H1 (cell line): ENCODE data around the gene C19orf18. TPM values are rescaled to one million over a fixed set of nuclear protein-coding genes. Genes with fewer than 3 reads are reported as not detected.
"Not testable (repeated sequence)": the region's sequence is repeated elsewhere in the genome, so short reads cannot be mapped to it uniquely, and the experiment has no call there.

Experiments used
- CTCF ChIA-PET: fragments of 300-600 bp; sonication (Branson Sonifier 250); formaldehyde crosslinking; loops from one replicate; lab custom pipeline; 2021; ENCODE audit not compliant: partially characterized antibody; lab: Charles Lee
- POLR2A ChIA-PET: fragments of 300-600 bp; sonication (Branson Sonifier 250); formaldehyde crosslinking; loops from one replicate; lab custom pipeline; 2021; ENCODE audit warnings: inconsistent platforms; ENCODE audit not compliant: partially characterized antibody; lab: Charles Lee
- DNase-seq, 2 experiments: peaks; one replicate each; pipeline versions ENCODE4 v3.0.0 to v3.0.0-alpha.2; 2010 to 2022; ENCODE audit warnings: low spot score in 2 of 2, low read depth in 1 of 2, mixed read lengths in 1 of 2
- FAIRE-seq: peaks from 2 replicates; lab custom pipeline; 2011; peaks lifted over from hg19 to GRCh38; lab: Jason Lieb, UNC
- H2AFZ ChIP-seq: 2 replicates; pipeline ENCODE4 v1.8.1; 2012; ENCODE audit warnings: low read length, inconsistent platforms
- H2AK5ac ChIP-seq: 2 replicates; pipeline ENCODE4 v1.6.1; 2013; ENCODE audit warnings: low read depth, low read length
- H2BK120ac ChIP-seq: replicated peaks from 2 replicates; pipeline ENCODE3; 2013; ENCODE audit warnings: low read depth, low read length, inconsistent platforms
- H2BK12ac ChIP-seq: 2 replicates; pipeline ENCODE4 v1.6.1; 2013; ENCODE audit warnings: low read depth, low read length
- H2BK15ac ChIP-seq: 2 replicates; pipeline ENCODE4 v1.6.1; 2013; ENCODE audit warnings: low read length
- H2BK20ac ChIP-seq: 2 replicates; pipeline ENCODE4 v1.6.1; 2013; ENCODE audit warnings: low read length
- H2BK5ac ChIP-seq: 2 replicates; pipeline ENCODE4 v1.6.1; 2013; ENCODE audit warnings: low read depth, low read length
- H3K14ac ChIP-seq: 2 replicates; pipeline ENCODE4 v1.6.1; 2013; ENCODE audit warnings: inconsistent platforms; ENCODE audit not compliant: insufficient read length
- H3K18ac ChIP-seq: 2 replicates; pipeline ENCODE4 v1.6.1; 2013; ENCODE audit warnings: low read length; ENCODE audit errors: extremely low read depth
- H3K23ac ChIP-seq: 2 replicates; pipeline ENCODE4 v1.6.1; 2013; ENCODE audit warnings: inconsistent platforms; ENCODE audit not compliant: insufficient read length
- H3K23me2 ChIP-seq: 2 replicates; pipeline ENCODE4 v1.6.1; 2013; ENCODE audit warnings: low read depth, low read length
- H3K27ac ChIP-seq: 2 replicates; pipeline ENCODE4 v1.6.1; 2011; ENCODE audit warnings: low read depth, low read length, inconsistent platforms
- H3K27me3 ChIP-seq, 4 experiments: replicated peaks in 1 of 4; 1 replicate in 1 of 4; 2 replicates in 3 of 4; pipeline versions ENCODE4 v1.6.1 to v1.8.1; 2011 to 2013; ENCODE audit warnings: low read length in 3 of 4, mild to moderate bottlenecking in 3 of 4, inconsistent platforms in 2 of 4, mixed read lengths in 2 of 4, moderate library complexity in 1 of 4; ENCODE audit not compliant: control insufficient read depth in 3 of 4, insufficient read depth in 3 of 4; ENCODE audit errors: extremely low read depth in 1 of 4
- H3K36me3 ChIP-seq, 4 experiments: 2 replicates each; pipeline versions ENCODE4 v1.6.1 to v1.8.1; 2011 to 2013; ENCODE audit warnings: mild to moderate bottlenecking in 4 of 4, low read length in 3 of 4, moderate library complexity in 2 of 4, control low read depth in 1 of 4, inconsistent platforms in 1 of 4; ENCODE audit not compliant: insufficient read depth in 4 of 4, control insufficient read depth in 2 of 4
- H3K4ac ChIP-seq: replicated peaks from 2 replicates; pipeline ENCODE3; 2013; ENCODE audit warnings: low read length, low read depth, mixed read lengths, inconsistent platforms; ENCODE audit not compliant: insufficient read length
- H3K4me1 ChIP-seq, 4 experiments: replicated peaks in 1 of 4; 1 replicate in 1 of 4; 2 replicates in 3 of 4; pipeline versions ENCODE4 v1.6.1 to v1.8.1; 2011 to 2013; ENCODE audit warnings: low read length in 3 of 4, inconsistent platforms in 2 of 4, mixed read lengths in 1 of 4; ENCODE audit not compliant: insufficient read depth in 4 of 4, control insufficient read depth in 3 of 4
- H3K4me2 ChIP-seq, 2 experiments: 2 replicates each; pipeline versions ENCODE4 v1.6.1 to v1.8.1; 2011 to 2013; ENCODE audit warnings: low read depth in 2 of 2, low read length in 2 of 2, control low read depth in 1 of 2, inconsistent platforms in 1 of 2, mild to moderate bottlenecking in 1 of 2; ENCODE audit not compliant: insufficient read depth in 1 of 2
- H3K4me3 ChIP-seq, 4 experiments: fragments of 200-600, 300-600 bp in 1 of 4; sonication (generic), shearing (Covaris generic), sonication (Bioruptor Twin) in 1 of 4; 2 replicates each; pipeline versions ENCODE4 v1.5.1 to v1.8.1; 2011 to 2016; ENCODE audit warnings: low read length in 4 of 4, low read depth in 3 of 4, control low read depth in 2 of 4, inconsistent platforms in 2 of 4, mild to moderate bottlenecking in 2 of 4, mixed read lengths in 1 of 4, moderate library complexity in 1 of 4; ENCODE audit not compliant: insufficient read depth in 2 of 4; ENCODE audit errors: extremely low read depth in 1 of 4
- H3K56ac ChIP-seq: replicated peaks from 2 replicates; pipeline ENCODE3; 2013; ENCODE audit warnings: low read depth, mild to moderate bottlenecking, mixed read lengths, low read length, inconsistent platforms; ENCODE audit not compliant: insufficient read length
- H3K79me1 ChIP-seq: 2 replicates; pipeline ENCODE4 v1.6.1; 2013; ENCODE audit warnings: low read depth, low read length, control low read depth
- H3K79me2 ChIP-seq, 2 experiments: 2 replicates each; pipeline versions ENCODE4 v1.6.1 to v1.8.1; 2012 to 2013; ENCODE audit warnings: low read length in 2 of 2, mild to moderate bottlenecking in 2 of 2, inconsistent platforms in 1 of 2; ENCODE audit not compliant: insufficient read depth in 2 of 2, control insufficient read depth in 1 of 2
- H3K9ac ChIP-seq, 4 experiments: replicated peaks in 1 of 4; 1 replicate in 1 of 4; 2 replicates in 3 of 4; pipeline versions ENCODE4 v1.6.1 to v1.8.1; 2011 to 2013; ENCODE audit warnings: low read depth in 3 of 4, low read length in 3 of 4, control low read depth in 2 of 4, mild to moderate bottlenecking in 2 of 4, moderate library complexity in 2 of 4, inconsistent platforms in 1 of 4; ENCODE audit errors: extremely low read depth in 1 of 4
- H3K9me3 ChIP-seq, 2 experiments: 2 replicates each; pipeline versions ENCODE4 v1.6.1 to v1.8.1; 2012 to 2013; ENCODE audit warnings: mild to moderate bottlenecking in 2 of 2, moderate library complexity in 2 of 2, control low read depth in 1 of 2, inconsistent platforms in 1 of 2, low read depth in 1 of 2, low read length in 1 of 2, mixed read lengths in 1 of 2; ENCODE audit not compliant: insufficient read depth in 2 of 2
- H4K20me1 ChIP-seq, 2 experiments: replicated peaks in 1 of 2; 2 replicates each; pipeline versions ENCODE3 to v1.8.1; 2011 to 2013; ENCODE audit warnings: inconsistent platforms in 2 of 2, low read length in 2 of 2, mild to moderate bottlenecking in 1 of 2; ENCODE audit not compliant: insufficient read depth in 2 of 2, control insufficient read depth in 1 of 2
- H4K5ac ChIP-seq: 2 replicates; pipeline ENCODE4 v1.6.1; 2013; ENCODE audit warnings: low read length, low read depth, mixed read lengths, inconsistent platforms; ENCODE audit not compliant: insufficient read length
- H4K8ac ChIP-seq: 2 replicates; pipeline ENCODE4 v1.8.0; 2013; ENCODE audit warnings: mild to moderate bottlenecking, moderate library complexity, low read length, inconsistent platforms; ENCODE audit not compliant: insufficient read depth; ENCODE audit errors: extremely low read depth
- H4K91ac ChIP-seq: replicated peaks from 2 replicates; pipeline ENCODE3; 2013; ENCODE audit warnings: low read length, mixed read lengths, inconsistent platforms; ENCODE audit not compliant: insufficient read length
- ASH2L ChIP-seq: fragments of 200-600, 300-600 bp; sonication (generic); IDR thresholded peaks from one replicate; pipeline ENCODE4 v1.7.1; 2017; ENCODE audit warnings: low read length
- KDM4A ChIP-seq: IDR thresholded peaks from one replicate; pipeline ENCODE4 v1.7.1; 2012; ENCODE audit warnings: low read depth, mild to moderate bottlenecking, moderate library complexity, low read length, inconsistent platforms; ENCODE audit not compliant: severe bottlenecking
- KDM5A ChIP-seq: fragments of 200-600 bp; IDR thresholded peaks from 2 replicates; pipeline ENCODE4 v1.7.1; 2012; ENCODE audit warnings: mild to moderate bottlenecking, low read length, inconsistent platforms, mixed read lengths
- RAD21 ChIP-seq, 2 experiments: IDR thresholded peaks in 1 of 2; conservative IDR thresholded peaks in 1 of 2; 2 replicates each; pipeline ENCODE4 v1.6.1; 2011; ENCODE audit warnings: low read depth in 2 of 2, low read length in 2 of 2, improper control_type of control experiment in 1 of 2, inconsistent platforms in 1 of 2, mild to moderate bottlenecking in 1 of 2, moderate library complexity in 1 of 2
- SIN3A ChIP-seq, 2 experiments: IDR thresholded peaks in 1 of 2; conservative IDR thresholded peaks in 1 of 2; 2 replicates each; pipeline ENCODE4 v1.6.1; 2011 to 2012; ENCODE audit warnings: low read length in 2 of 2, improper control_type of control experiment in 1 of 2, low read depth in 1 of 2, mild to moderate bottlenecking in 1 of 2
- SP1 ChIP-seq: IDR thresholded peaks from 2 replicates; pipeline ENCODE4 v1.6.1; 2011; ENCODE audit warnings: low read depth, low read length
- WGBS, 2 experiments: shearing (Covaris generic) in 1 of 2; methylation state at CpG; one replicate each; pipeline versions ENCODE4 v1.1.6 to v1.1.7; 2013 to 2015; ENCODE audit warnings: low lambda C conversion rate in 2 of 2, mixed read lengths in 2 of 2, inconsistent platforms in 1 of 2, low coverage in 1 of 2, missing lambda C conversion rate in 1 of 2; ENCODE audit not compliant: insufficient replicate concordance in 2 of 2, insufficient coverage in 1 of 2, insufficient read length in 1 of 2; ENCODE audit errors: extremely low coverage in 1 of 2, missing lambda C conversion rate in 1 of 2; 5-methylcytosine and 5-hydroxymethylcytosine counted together
- polyA plus RNA-seq, 7 experiments: library from polyadenylated mRNA; depleted of rRNA in 3 of 7; stranded (reverse) in 5 of 7; unstranded in 2 of 7; fragments of >200 nt in 5 of 7; fragments of 200-250 nt in 2 of 7; gene quantifications; 1 replicate in 5 of 7; 2 replicates in 1 of 7; 4 replicates in 1 of 7; pipeline versions ENCODE4 v1.2.1 to v1.2.3, GENCODE V29; 2011 to 2013; ENCODE audit warnings: missing spikeins in 2 of 7, mixed read lengths in 2 of 7
- total RNA-seq: library from RNA; stranded (reverse); fragmentation: NEBNext Ultra II Directional; extraction: Animal tissue kit (Norgen Biotek cat#: 25700); gene quantifications from 2 replicates; pipeline ENCODE4 v1.2.1, GENCODE V29; 2021
- TF ChIP-seq, protein P1 (sequence below), 3 experiments: IDR thresholded peaks; 1 replicate in 2 of 3; 2 replicates in 1 of 3; pipeline versions ENCODE4 v1.5.1 to v1.6.1; 2011; ENCODE audit warnings: low read length in 3 of 3, mild to moderate bottlenecking in 3 of 3, inconsistent platforms in 2 of 3, low read depth in 1 of 3, moderate library complexity in 1 of 3; ENCODE audit not compliant: insufficient read depth in 1 of 3; ENCODE audit errors: control extremely low read depth in 1 of 3

The C19orf18 gene
- total and polyA plus RNA-seq, 2 of the 8 experiments (the other 6 are each of a cell fraction or from before 2014, with no cell fraction given): 0.12 to 0.99 TPM

GRCh38 chr19:57916168-57916995, 58.0 kb downstream of the C19orf18 start, which contains the start of gene ZNF417:
ZNF417 (minus strand) TSS chr19:57916592; CDS start chr19:57916411, 181 bp downstream.
- 0% methylated on average over 51 of the region's 51 CpGs; no CpG with 5 or more reads in 1 of the 2 experiments for WGBS, 2 experiments
- H3K27ac ChIP-seq: peak within 1 kb of the TSS; percentile 43
- not testable (repeated sequence) for H2BK12ac ChIP-seq, H2BK15ac ChIP-seq, H3K79me1 ChIP-seq, H4K5ac ChIP-seq, H3K4ac ChIP-seq, H3K14ac ChIP-seq, H2AFZ ChIP-seq, H3K4me1 ChIP-seq, H3K23me2 ChIP-seq, H3K56ac ChIP-seq, H3K9me3 ChIP-seq, H2AK5ac ChIP-seq, H2BK20ac ChIP-seq, H2BK120ac ChIP-seq, H4K20me1 ChIP-seq, H3K27me3 ChIP-seq, H3K23ac ChIP-seq, H4K91ac ChIP-seq
- DNase-seq (peak; percentile 85 to 92), FAIRE-seq (peak; percentile 90)
- H3K9ac ChIP-seq: peak within 1 kb of the TSS; percentile 68 to 92 (median 77)
- H3K36me3 ChIP-seq: peaks cover 5 to 32% (median 10%) of the 10 kb centered on the region in 4 experiments; a peak in 7 of 8 replicates
- H3K4me3 ChIP-seq: peak within 1 kb of the TSS; percentile 77 to 90 (median 82)
- peak within 1 kb of the TSS; percentile 60; the same call in 1 of the 2 replicates for H3K18ac ChIP-seq
- H4K8ac ChIP-seq: peak within 1 kb of the TSS; percentile 69; the same call in 1 of the 2 replicates
- peak within 1 kb of the TSS; percentile 82 to 84 for H3K4me2 ChIP-seq
- peaks cover 0 to 30% of the 10 kb centered on the region in 2 experiments; a peak in 2 of 4 replicates for H3K79me2 ChIP-seq
- peak within 1 kb of the TSS; percentile 44; the same call in 1 of the 2 replicates for H2BK5ac ChIP-seq
- POLR2A ChIA-PET: interaction anchor here (0.5 to 4.4 kb wide), 26 partner anchors 8 to 293 kb away, joined by 3 to 33 read pairs (median 4); partner anchors contain the start of genes ZNF154, ZNF256, ZNF418 and ZNF606
- CTCF ChIA-PET: interaction anchor here (0.6 to 1.3 kb wide), 4 partner anchors 17 to 151 kb away, joined by 3 to 5 read pairs (median 4); partner anchors contain the start of gene ZNF418
- TF ChIP-seq, protein P1, sequence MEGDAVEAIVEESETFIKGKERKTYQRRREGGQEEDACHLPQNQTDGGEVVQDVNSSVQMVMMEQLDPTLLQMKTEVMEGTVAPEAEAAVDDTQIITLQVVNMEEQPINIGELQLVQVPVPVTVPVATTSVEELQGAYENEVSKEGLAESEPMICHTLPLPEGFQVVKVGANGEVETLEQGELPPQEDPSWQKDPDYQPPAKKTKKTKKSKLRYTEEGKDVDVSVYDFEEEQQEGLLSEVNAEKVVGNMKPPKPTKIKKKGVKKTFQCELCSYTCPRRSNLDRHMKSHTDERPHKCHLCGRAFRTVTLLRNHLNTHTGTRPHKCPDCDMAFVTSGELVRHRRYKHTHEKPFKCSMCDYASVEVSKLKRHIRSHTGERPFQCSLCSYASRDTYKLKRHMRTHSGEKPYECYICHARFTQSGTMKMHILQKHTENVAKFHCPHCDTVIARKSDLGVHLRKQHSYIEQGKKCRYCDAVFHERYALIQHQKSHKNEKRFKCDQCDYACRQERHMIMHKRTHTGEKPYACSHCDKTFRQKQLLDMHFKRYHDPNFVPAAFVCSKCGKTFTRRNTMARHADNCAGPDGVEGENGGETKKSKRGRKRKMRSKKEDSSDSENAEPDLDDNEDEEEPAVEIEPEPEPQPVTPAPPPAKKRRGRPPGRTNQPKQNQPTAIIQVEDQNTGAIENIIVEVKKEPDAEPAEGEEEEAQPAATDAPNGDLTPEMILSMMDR (IDR thresholded peaks at IDR 0.05; ENCODE audit: control extremely low read depth in 1 of 3, insufficient read depth in 1 of 3, low read depth in 1 of 3, low read length in 3 of 3): peak; percentile 39 to 47 (median 47)
- TF ChIP-seq ASH2L (peak; percentile 25), SIN3A (conservative IDR thresholded peaks at IDR 0.05 in 1 of 2, IDR thresholded peaks at IDR 0.05 in 1 of 2; ENCODE audit: low read depth in 1 of 2, low read length in 2 of 2) (peak; percentile 49 to 65; a peak in 1 of 4 replicates), RAD21 (IDR thresholded peaks at IDR 0.05 in 1 of 2, conservative IDR thresholded peaks at IDR 0.05 in 1 of 2; ENCODE audit: low read depth in 2 of 2, low read length in 2 of 2) (peak in 1 of 2 experiments; percentile 37; a peak in 3 of 4 replicates), KDM5A (0 out of 2 replicates have a peak, but pooled peaks have one; percentile 18), KDM4A (peak; percentile 40), SP1 (peak; percentile 89)
